ENCODE measurements around the gene RAPGEF5. TPM values are rescaled to one million over a fixed set of nuclear protein-coding genes. Genes with fewer than 3 reads are reported as not detected.
"Not testable (repeated sequence)": the region's sequence is repeated elsewhere in the genome, so short reads cannot be mapped to it uniquely, and the experiment has no call there.

RAPGEF5 gene
- total RNA-seq, 1 donor from 2014 or later, result 12.4 TPM

- H3K27me3 Mint-ChIP-seq, result peaks cover 25% of the 10 kb centered on the region
- TF ChIP-seq, protein P1, sequence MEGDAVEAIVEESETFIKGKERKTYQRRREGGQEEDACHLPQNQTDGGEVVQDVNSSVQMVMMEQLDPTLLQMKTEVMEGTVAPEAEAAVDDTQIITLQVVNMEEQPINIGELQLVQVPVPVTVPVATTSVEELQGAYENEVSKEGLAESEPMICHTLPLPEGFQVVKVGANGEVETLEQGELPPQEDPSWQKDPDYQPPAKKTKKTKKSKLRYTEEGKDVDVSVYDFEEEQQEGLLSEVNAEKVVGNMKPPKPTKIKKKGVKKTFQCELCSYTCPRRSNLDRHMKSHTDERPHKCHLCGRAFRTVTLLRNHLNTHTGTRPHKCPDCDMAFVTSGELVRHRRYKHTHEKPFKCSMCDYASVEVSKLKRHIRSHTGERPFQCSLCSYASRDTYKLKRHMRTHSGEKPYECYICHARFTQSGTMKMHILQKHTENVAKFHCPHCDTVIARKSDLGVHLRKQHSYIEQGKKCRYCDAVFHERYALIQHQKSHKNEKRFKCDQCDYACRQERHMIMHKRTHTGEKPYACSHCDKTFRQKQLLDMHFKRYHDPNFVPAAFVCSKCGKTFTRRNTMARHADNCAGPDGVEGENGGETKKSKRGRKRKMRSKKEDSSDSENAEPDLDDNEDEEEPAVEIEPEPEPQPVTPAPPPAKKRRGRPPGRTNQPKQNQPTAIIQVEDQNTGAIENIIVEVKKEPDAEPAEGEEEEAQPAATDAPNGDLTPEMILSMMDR (IDR thresholded peaks at IDR 0.05), result peak; percentile 83
- intact Hi-C loops (cut with micrococcal nuclease), result loop anchor here (1.0 to 5.0 kb wide), 9 partner anchors 20 to 1286 kb away; partner anchors contain the start of gene CDCA7L
- peaks cover 13% of the 10 kb centered on the region for H3K4me1 Mint-ChIP-seq
- peak; percentile 97 for ATAC-seq (ENCODE audit: low read depth)
- ChIA-PET POLR2A (interaction anchor here (0.6 to 1.2 kb wide), 3 partner anchors 137 to 1215 kb away, joined by 3 read pairs; partner anchors contain the start of gene CDCA7L), CTCF (interaction anchor here (0.5 to 1.7 kb wide), 14 partner anchors 9 to 829 kb away, joined by 4 to 11 read pairs (median 5); partner anchors contain the start of genes CDCA7L and SP4)
- DNase-seq, result peak; percentile 91
- peak overlapping the region; percentile 70 for H3K27ac Mint-ChIP-seq
- peak overlapping the region; percentile 89 for H3K4me3 Mint-ChIP-seq
- H3K36me3 Mint-ChIP-seq (ENCODE audit: low read depth), result no peaks in the 10 kb centered on the region
- peaks cover 4% of the 10 kb centered on the region for H3K9me3 Mint-ChIP-seq
Measured at GRCh38 chr7:22082886-22083703, 273.9 kb downstream of the RAPGEF5 start.

DNA sequence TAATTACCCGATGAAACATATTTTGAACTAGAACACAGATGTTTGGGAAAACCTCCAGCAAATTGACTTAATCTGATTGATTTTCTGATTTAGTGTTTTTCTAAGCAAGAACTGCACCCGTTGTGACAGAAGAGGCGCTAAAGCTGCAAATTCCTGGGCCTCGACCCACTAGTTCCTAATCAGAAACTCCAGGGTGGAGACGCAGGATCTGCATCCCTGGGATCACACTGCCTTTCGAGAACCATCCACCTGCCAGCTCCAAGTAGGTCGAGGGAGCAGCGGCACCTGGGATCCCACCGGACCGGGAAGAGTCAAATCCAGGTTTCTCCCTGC lies 274.4 kb downstream of the RAPGEF5 start:
- CTCF ChIA-PET, result interaction anchor here (0.9 to 1.5 kb wide), 7 partner anchors 23 to 829 kb away, joined by 4 to 11 read pairs (median 5); partner anchors contain the start of genes CDCA7L and SP4
- peaks cover 4% of the 10 kb centered on the region for H3K9me3 Mint-ChIP-seq
- H3K4me3 Mint-ChIP-seq, result peak overlapping the region; percentile 89
- POLR2A ChIA-PET, result no interaction called here
- H3K36me3 Mint-ChIP-seq (ENCODE audit: low read depth), result no peaks in the 10 kb centered on the region
- H3K27me3 Mint-ChIP-seq, result peaks cover 31% of the 10 kb centered on the region
- intact Hi-C loops (cut with micrococcal nuclease), result loop anchor here (2.0 to 5.0 kb wide), 6 partner anchors 80 to 1285 kb away; no protein-coding TSS in a partner anchor
- H3K27ac Mint-ChIP-seq, result no peak overlapping the region
- DNase-seq (no peak), ATAC-seq (ENCODE audit: low read depth) (no peak)
- TF ChIP-seq, protein P1 (IDR thresholded peaks at IDR 0.05), result no peak
- H3K4me1 Mint-ChIP-seq, result peaks cover 13% of the 10 kb centered on the region

DNA sequence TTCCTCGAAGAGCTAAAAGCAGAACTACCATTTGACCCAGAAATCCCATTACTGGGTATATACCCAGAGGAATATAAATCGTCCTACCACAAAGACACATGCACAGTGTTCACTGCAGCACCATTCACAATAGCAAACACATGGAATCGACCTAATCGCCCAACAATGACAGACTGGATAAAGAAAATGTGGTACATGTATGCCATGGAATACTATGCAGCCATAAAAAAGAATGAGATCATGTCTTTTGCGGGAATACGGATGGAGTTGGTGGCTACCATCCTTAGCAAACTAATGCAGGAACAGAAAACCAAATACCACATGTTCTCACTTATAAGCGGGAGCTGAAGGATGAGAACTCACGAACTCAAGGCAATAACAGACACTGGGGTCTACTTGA lies 276.7 kb downstream of the RAPGEF5 start:
- intact Hi-C loops (cut with micrococcal nuclease), result loop anchor here (5.0 kb wide), 5 partner anchors 78 to 1283 kb away; no protein-coding TSS in a partner anchor
- H3K9me3 Mint-ChIP-seq; H3K36me3 Mint-ChIP-seq (ENCODE audit: low read depth); POLR2A ChIA-PET; CTCF ChIA-PET; ATAC-seq (ENCODE audit: low read depth); DNase-seq; H3K4me3 Mint-ChIP-seq; H3K27ac Mint-ChIP-seq: not testable (repeated sequence)
- Mint-ChIP-seq H3K27me3 (peaks cover 42% of the 10 kb centered on the region), H3K4me1 (peaks cover 13% of the 10 kb centered on the region)

DNA sequence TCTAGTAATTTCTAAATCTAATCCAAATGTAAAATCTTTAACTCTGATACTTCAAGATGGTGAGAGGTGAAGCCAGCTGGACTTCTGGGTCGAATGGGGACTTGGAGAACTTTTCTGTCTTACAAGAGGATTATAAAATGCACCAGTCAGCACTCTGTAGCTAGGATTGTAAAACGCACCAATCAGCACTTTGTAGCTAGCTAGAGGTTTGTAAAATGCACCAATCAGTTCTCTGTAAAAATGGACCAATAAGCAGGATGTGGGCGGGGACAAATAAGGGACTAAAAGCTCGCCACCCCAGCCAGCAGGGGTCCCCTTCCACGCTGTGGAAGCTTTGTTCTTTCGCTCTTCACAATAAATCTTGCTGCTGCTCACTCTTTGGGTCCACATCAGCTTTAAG lies 278.1 kb downstream of the RAPGEF5 start:
- Mint-ChIP-seq H3K4me1 (peaks cover 12% of the 10 kb centered on the region), H3K27me3 (peaks cover 46% of the 10 kb centered on the region)
- H3K9me3 Mint-ChIP-seq; H3K27ac Mint-ChIP-seq; DNase-seq; POLR2A ChIA-PET; CTCF ChIA-PET; ATAC-seq (ENCODE audit: low read depth); intact Hi-C loops (cut with micrococcal nuclease); H3K36me3 Mint-ChIP-seq (ENCODE audit: low read depth); H3K4me3 Mint-ChIP-seq: not testable (repeated sequence)

DNA sequence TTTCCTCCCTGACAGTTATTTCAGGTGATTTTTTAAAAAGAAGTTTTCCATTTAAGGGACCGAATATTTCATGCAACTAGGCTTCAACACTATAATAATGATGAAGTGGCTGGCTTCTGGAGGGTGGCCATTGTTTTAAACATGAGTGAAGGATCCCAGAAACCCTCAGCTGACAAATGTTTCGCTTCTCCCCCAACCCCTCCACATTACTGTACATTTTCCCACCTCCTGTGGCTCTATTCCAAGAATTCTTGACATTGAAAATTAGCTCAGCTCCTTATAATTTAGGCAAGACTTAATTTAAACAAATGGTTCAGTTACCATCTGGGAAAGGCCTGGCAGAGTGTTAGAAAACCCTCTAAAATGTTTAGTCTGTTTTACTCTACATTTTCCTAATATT lies 281.4 kb downstream of the RAPGEF5 start:
- TF ChIP-seq, protein P1 (IDR thresholded peaks at IDR 0.05), result no peak
- no peaks in the 10 kb centered on the region for H3K4me1 Mint-ChIP-seq
- H3K4me3 Mint-ChIP-seq, result no peak overlapping the region
- intact Hi-C loops (cut with micrococcal nuclease), result no loop called here
- no peak for DNase-seq
- H3K27me3 Mint-ChIP-seq, result peaks cover 36% of the 10 kb centered on the region
- H3K9me3 Mint-ChIP-seq, result peaks cover 4% of the 10 kb centered on the region
- ChIA-PET POLR2A (no interaction called here), CTCF (no interaction called here)
- H3K36me3 Mint-ChIP-seq (ENCODE audit: low read depth), result no peaks in the 10 kb centered on the region
- H3K27ac Mint-ChIP-seq, result no peak overlapping the region
- ATAC-seq (ENCODE audit: low read depth), result no peak

DNA sequence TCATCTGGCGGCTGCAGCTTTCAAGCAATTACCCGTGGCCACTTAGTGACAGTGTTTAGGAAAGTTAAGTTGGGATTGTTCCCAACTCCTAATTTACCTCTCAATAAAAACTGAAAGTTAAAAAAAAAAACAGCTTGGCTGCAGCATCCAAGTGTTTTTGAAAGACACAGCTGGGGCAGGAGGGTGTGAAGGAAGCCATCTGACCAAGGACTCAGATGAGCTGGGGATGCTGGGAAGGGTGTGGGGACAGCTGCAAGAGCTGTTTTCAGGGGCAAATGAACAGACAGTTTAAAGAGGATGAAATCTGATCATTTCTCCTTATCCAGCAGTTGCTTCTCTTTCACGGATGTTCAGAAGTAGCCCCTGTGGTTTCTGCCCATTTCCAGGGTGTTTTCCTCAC lies 282.1 kb downstream of the RAPGEF5 start:
- POLR2A ChIA-PET, result no interaction called here
- intact Hi-C loops (cut with micrococcal nuclease), result no loop called here
- Mint-ChIP-seq H3K4me3 (no peak overlapping the region), H3K36me3 (ENCODE audit: low read depth) (no peaks in the 10 kb centered on the region), H3K27me3 (peaks cover 34% of the 10 kb centered on the region), H3K9me3 (no peaks in the 10 kb centered on the region), H3K27ac (no peak overlapping the region), H3K4me1 (no peaks in the 10 kb centered on the region)
- CTCF ChIA-PET, result no interaction called here
- no peak for DNase-seq
- ATAC-seq (ENCODE audit: low read depth), result no peak
- TF ChIP-seq, protein P1 (IDR thresholded peaks at IDR 0.05), result no peak

Measured in activated B cell treated with CpG ODN at 0.5 μM for 24 hours (primary cell).